ENCODE data around the gene FBRS.

FBRS gene

GRCh38 chr16:30644334-30644830 is 13.8 kb upstream of the FBRS start:
- DNase-seq (ENCODE audit: low read depth) = no peak

DNA sequence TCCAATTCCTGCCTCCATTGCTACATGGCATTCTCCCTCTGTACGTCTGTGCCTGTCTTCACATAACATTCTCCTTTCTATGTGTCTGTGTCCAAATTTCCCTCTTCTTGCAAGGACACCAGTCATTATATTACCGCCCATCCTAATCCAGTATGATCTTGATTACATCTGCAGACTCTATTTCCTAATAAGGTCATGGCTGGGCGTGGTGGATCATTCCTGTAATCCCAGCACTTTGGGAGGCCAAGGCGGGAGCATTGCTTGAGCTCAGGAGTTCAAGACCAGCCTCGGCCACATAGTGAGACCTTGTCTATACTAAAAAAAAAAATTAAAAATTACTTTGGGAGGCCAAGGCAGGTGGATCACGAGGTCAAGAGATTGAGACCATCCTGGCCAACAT is 12.5 kb upstream of the FBRS start:
- DNase-seq (ENCODE audit: low read depth) = no peak

DNA sequence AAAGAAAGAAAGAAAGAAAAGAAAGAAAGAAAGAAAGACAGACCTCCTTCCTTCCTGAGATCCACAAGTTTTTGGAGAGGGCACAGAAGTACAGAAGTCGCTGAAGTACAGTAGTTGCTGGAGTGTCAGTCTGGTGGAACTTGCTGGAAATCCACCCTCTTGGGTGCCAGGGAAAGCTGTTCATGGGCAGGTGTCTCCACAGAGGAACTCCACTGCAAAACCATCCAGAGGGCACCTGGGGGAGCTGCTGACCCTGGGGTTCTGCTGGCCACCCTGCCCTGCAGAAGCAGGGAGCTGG is 11.0 kb upstream of the FBRS start:
- DNase-seq (ENCODE audit: low read depth) = no peak

DNA sequence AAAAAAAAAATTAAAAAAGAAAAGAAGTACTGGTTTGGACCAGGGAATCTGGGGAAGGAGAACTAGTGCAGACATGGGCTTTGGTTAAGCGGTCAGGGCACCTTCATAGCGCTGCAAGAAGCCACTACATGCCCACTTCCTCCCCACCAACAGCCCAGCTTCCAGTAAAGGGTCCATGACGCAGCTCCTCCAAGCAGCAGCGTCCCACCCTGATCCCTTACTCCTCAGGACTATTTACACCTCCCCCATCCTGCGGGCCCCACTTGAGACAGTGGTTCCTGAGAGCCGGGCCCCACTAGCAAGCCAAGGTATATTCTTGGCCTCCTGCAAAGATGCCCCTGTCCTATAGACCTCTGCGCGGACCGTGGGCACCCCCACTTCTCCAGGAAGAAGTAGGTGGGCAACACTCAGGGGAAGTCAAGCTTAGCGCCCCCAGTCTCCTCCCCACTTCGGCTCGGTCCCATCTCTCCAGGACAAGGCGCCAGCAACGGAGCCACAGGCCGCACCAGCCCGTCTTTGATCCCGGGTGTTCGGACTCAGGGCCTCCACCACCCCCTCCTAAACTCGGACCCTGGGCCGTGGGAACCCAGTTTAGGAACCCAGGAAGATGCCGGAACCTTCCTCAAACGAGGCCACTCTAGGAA is 8.4 kb upstream of the FBRS start:
- DNase-seq (ENCODE audit: low read depth) = no peak

- DNase-seq (ENCODE audit: low read depth) = peak; percentile 100
These were observed 7.7 kb upstream of the FBRS start, which contains the start of gene PRR14 for GRCh38 chr16:30650369-30651123. TSS of gene PRR14 (plus strand) at chr16:30650960. CDS start at chr16:30651646, 686 bp downstream.

- DNase-seq (ENCODE audit: low read depth) = peak; percentile 55
These were observed 6.9 kb upstream of the FBRS start for GRCh38 chr16:30651124-30652004.

DNA sequence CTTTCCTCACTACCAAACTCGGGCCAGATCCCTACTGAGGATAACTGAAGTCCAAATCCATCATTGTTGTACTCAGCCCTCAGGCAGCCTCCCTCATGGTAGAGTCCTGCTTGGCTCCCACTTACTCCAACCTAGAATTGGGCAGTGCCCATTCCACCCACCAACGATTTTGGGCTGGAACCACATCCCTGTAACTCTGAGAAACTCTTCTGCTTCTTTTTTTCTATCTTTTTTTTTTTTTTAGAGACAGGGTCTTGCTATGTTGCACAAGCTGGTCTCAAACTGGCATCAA is 6.3 kb upstream of the FBRS start:
- DNase-seq (ENCODE audit: low read depth) = no peak

GRCh38 chr16:30652718-30653117 is 5.5 kb upstream of the FBRS start:
- DNase-seq (ENCODE audit: low read depth) = no peak

GRCh38 chr16:30654856-30655255 is 3.4 kb upstream of the FBRS start:
- no peak for DNase-seq (ENCODE audit: low read depth)

GRCh38 chr16:30655815-30656347 is 2.4 kb upstream of the FBRS start:
- DNase-seq (ENCODE audit: low read depth) = no peak

DNA sequence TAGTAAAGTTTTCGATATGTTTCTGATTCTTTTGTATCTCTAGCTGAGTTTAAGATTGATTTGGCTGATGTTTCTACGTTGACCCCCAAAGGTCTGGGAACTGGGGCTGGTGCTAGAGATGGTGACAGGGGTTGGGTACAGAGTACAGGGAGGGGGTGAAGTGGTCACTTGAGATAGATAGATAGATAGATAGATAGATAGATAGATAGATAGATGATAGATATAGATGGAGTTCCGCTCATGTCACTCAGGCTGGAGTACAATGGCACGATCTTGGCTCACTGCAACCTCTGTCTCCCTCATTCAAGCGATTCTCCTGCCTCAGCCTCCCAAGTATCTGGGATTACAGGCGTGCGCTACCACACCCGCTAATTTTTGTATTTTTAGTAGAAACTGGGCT is 1.8 kb upstream of the FBRS start:
- DNase-seq (ENCODE audit: low read depth) = no peak

DNA sequence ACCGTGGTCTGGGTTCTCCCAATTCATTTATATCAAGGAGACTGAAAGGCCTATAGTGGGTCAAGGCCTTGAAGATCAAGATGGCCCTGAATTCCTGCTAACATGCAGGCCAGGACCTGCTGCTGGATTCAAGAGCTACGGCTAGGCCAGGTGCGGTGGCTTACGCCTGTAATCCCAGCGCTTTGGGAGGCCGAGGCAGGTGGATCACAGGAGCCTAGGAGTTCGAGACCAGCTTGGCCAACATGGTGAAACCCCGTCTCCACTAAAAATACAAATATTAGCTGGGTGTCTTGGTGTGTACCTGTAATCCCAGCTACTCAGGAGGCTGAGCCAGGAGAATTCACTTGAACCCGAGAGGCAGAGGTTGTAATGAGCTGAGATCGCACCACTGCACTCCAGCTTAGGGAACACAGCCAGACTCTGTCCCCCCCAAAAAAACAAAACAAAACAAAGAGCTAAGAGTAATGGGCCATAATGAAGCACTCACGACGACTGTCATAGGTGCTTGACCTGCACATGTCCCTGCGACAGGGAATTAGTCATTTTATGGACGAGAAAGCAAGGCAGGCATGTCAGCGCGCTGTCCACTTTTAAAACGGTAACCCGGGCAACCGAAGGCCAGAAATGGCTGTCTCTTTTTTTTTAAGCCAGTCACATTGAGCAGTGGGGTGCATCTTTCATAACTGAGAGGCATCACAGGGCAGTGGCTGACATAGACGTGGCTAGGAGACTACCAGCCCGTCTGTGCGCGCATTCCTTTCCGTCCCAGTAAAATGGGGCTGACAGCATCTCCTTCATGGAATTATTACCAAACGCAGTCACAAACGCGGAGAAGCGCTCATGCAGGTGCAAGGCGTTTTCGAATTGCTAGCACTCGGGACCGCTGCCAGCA is 1.0 kb upstream of the FBRS start:
- no peak for DNase-seq (ENCODE audit: low read depth)

- DNase-seq (ENCODE audit: low read depth) = peak; percentile 97
These were observed 688 bp downstream of the FBRS start for GRCh38 chr16:30658731-30659506.

DNA sequence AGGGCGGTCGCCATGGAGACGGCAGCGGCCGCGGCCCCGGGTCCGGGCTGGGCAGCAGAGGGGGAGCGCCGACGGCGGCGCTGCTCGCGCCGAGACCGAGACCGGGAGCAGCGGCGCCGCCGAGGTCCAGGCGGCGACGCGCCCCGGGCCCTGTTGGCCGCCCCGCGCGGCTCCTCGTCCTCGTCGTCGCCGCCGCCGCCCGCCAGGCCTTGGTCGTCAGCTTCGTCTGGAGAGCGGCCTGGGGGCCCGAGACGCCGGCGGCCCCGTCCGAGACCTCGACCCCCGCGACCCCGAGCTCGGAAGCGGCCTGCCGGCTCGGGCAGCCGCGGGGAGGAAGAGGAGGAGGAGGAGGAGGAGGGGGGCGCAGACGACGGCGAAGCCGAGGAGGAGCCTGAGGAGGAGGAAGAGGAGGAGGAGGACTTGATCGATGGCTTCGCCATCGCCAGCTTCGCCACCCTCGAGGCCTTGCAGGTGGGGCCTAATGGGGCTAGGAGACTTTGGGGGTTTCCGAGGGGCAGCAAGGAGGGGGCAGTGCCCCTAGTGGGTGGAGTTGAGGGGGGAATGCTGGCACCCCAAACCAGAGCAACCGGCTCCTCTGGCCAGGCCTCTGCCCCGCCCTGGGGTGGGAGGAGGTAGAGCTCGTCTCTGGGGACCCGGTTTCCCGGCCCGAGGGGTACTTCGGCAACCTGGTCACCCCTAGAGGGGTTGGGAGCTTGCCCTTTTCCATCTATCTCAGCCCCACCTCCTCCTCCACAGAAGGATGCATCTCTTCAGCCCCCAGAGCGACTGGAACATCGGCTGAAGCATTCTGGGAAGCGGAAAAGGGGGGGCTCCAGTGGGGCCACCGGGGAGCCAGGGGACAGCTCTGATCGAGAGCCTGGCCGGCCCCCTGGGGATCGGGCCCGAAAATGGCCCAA is 1.5 kb downstream of the FBRS start:
- DNase-seq (ENCODE audit: low read depth) = peak; percentile 14

DNA sequence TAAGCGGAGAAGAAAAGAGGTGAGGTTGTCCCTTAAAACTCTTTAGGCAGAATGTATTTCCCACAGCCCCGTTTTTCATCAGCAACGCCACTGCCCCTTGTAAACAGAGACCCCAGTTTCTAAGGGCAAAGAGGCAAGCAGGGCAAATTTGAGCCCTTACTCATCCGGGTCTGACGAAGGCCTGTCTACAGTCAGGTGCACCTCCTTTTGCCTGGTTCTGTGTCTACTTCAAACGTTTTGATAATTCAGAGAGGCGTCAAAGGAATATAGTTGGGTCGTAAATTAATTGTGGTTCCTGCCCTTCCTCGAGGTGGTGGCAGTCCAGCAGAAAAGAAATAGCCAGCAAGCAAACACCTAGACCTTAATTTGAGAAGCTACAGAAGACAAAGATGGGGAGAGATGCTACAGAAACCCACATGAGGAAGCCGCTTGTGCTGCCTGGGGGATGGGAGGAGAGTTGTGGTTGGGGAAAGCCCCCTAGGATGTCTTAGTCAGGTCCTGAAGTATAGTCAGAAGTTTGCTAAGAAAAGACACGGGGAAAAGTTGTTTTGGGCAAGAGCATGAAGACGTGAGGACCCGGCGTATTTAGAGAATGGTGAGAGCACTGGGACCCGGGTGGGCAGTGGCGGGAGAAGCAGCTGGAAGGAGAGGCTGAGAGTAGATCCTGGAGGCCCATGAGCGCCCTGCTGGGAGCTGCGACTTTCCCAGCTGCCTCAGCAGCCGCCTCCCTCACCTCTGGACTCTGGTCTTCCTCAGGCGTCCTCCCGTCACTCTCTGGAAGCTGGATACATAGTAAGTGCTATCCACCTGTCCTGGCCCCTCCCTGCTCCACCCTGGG is 2.4 kb downstream of the FBRS start:
- DNase-seq (ENCODE audit: low read depth) = peak; percentile 68

GRCh38 chr16:30662449-30662848 is 4.2 kb downstream of the FBRS start:
- DNase-seq (ENCODE audit: low read depth) = no peak

GRCh38 chr16:30663038-30663437 is 4.8 kb downstream of the FBRS start:
- DNase-seq (ENCODE audit: low read depth) = no peak

DNA sequence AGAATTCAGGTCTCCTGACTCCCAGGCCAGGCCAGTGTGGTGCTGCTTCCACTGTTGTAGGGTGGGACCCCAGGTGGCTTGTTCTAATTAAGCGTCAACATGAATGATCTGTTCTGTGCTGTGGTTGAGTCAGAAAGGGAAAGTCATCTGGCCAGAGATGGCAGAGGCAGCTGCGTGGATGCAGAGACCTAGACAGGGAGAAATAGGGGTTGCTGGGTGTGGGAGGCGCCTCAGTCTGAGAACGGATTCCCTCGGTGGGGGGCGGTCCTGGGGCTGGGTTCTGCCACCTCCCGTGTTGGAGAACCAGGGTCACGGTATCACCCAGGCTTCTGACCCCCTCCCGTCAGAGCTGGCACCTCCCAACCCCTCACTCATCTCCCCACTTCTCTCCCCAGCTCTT is 5.6 kb downstream of the FBRS start:
- no peak for DNase-seq (ENCODE audit: low read depth)

GRCh38 chr16:30664616-30665109 is 6.4 kb downstream of the FBRS start:
- no peak for DNase-seq (ENCODE audit: low read depth)
